ENCODE results near the gene BTG1.

The BTG1 gene

GRCh38 chr12:92193063-92193462 lies 47.4 kb upstream of the BTG1 start:
- Histone ChIP-seq H3K27ac (ENCODE audit: low read length) (no peak overlapping the region), H3K36me3 (replicated peaks; ENCODE audit: insufficient read depth, low read length) (no peaks in the 10 kb centered on the region), H3K79me2 (ENCODE audit: low read length) (no peaks in the 10 kb centered on the region), H4K20me1 (ENCODE audit: insufficient read depth, low read length) (no peaks in the 10 kb centered on the region), H3K9me2 (replicated peaks; ENCODE audit: insufficient read depth, low read length) (no peaks in the 10 kb centered on the region), H3K4me3 (ENCODE audit: low read length) (no peak overlapping the region), H3K4me2 (ENCODE audit: low read depth, low read length) (no peak overlapping the region), H3K27me3 (replicated peaks; ENCODE audit: insufficient read depth, low read length) (no peaks in the 10 kb centered on the region), H3K9me3 (replicated peaks; ENCODE audit: insufficient read depth, low read length) (no peaks in the 10 kb centered on the region), H2AFZ (ENCODE audit: low read length) (no peak overlapping the region), H3K4me1 (ENCODE audit: low read length) (peaks cover 17% of the 10 kb centered on the region), H3F3A (ENCODE audit: insufficient read depth, low read length) (peaks cover 9% of the 10 kb centered on the region; the same call in 1 of the 2 replicates), H3K9ac (ENCODE audit: low read length) (no peak overlapping the region)
- TF ChIP-seq EZH2phosphoT487 (IDR thresholded peaks at IDR 0.05; ENCODE audit: low read length) (no peak), EZH2 (optimal IDR thresholded peaks at IDR 0.05; ENCODE audit: low read depth, low read length) (no peak)
- DNase-seq: no peak

GRCh38 chr12:92192360-92192759 lies 46.7 kb upstream of the BTG1 start:
- TF ChIP-seq EZH2 (optimal IDR thresholded peaks at IDR 0.05; ENCODE audit: low read depth, low read length) (no peak), EZH2phosphoT487 (IDR thresholded peaks at IDR 0.05; ENCODE audit: low read length) (no peak)
- TF ChIP-seq, protein P1, sequence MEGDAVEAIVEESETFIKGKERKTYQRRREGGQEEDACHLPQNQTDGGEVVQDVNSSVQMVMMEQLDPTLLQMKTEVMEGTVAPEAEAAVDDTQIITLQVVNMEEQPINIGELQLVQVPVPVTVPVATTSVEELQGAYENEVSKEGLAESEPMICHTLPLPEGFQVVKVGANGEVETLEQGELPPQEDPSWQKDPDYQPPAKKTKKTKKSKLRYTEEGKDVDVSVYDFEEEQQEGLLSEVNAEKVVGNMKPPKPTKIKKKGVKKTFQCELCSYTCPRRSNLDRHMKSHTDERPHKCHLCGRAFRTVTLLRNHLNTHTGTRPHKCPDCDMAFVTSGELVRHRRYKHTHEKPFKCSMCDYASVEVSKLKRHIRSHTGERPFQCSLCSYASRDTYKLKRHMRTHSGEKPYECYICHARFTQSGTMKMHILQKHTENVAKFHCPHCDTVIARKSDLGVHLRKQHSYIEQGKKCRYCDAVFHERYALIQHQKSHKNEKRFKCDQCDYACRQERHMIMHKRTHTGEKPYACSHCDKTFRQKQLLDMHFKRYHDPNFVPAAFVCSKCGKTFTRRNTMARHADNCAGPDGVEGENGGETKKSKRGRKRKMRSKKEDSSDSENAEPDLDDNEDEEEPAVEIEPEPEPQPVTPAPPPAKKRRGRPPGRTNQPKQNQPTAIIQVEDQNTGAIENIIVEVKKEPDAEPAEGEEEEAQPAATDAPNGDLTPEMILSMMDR (IDR thresholded peaks at IDR 0.05; ENCODE audit: low read length): no peak
- Histone ChIP-seq H3K4me3 (ENCODE audit: low read length) (no peak overlapping the region), H4K20me1 (ENCODE audit: insufficient read depth, low read length) (no peaks in the 10 kb centered on the region), H3K9me2 (replicated peaks; ENCODE audit: insufficient read depth, low read length) (no peaks in the 10 kb centered on the region), H3K27ac (ENCODE audit: low read length) (peak overlapping the region; percentile 7; the same call in 1 of the 2 replicates), H3K9ac (ENCODE audit: low read length) (peak overlapping the region; percentile 25; the same call in 1 of the 2 replicates), H3K4me2 (ENCODE audit: low read depth, low read length) (peak overlapping the region; percentile 57; the same call in 1 of the 2 replicates), H3K79me2 (ENCODE audit: low read length) (no peaks in the 10 kb centered on the region), H3F3A (ENCODE audit: insufficient read depth, low read length) (peaks cover 10% of the 10 kb centered on the region; the same call in 1 of the 2 replicates), H3K27me3 (replicated peaks; ENCODE audit: insufficient read depth, low read length) (no peaks in the 10 kb centered on the region), H2AFZ (ENCODE audit: low read length) (0 out of 2 replicates have a peak overlapping the region, but pooled peaks have one; percentile 6), H3K36me3 (replicated peaks; ENCODE audit: insufficient read depth, low read length) (no peaks in the 10 kb centered on the region), H3K4me1 (ENCODE audit: low read length) (peaks cover 24% of the 10 kb centered on the region), H3K9me3 (replicated peaks; ENCODE audit: insufficient read depth, low read length) (no peaks in the 10 kb centered on the region)
- no peak for DNase-seq

- Histone ChIP-seq H3K27me3 (replicated peaks; ENCODE audit: insufficient read depth, low read length) (no peaks in the 10 kb centered on the region), H3K79me2 (ENCODE audit: low read length) (no peaks in the 10 kb centered on the region), H3F3A (ENCODE audit: insufficient read depth, low read length) (peaks cover 23% of the 10 kb centered on the region), H3K9ac (ENCODE audit: low read length) (peak overlapping the region; percentile 5; the same call in 1 of the 2 replicates), H3K4me3 (ENCODE audit: low read length) (peak overlapping the region; percentile 21; the same call in 1 of the 2 replicates), H4K20me1 (ENCODE audit: insufficient read depth, low read length) (no peaks in the 10 kb centered on the region), H3K27ac (ENCODE audit: low read length) (peak overlapping the region; percentile 5; the same call in 1 of the 2 replicates), H3K9me3 (replicated peaks; ENCODE audit: insufficient read depth, low read length) (no peaks in the 10 kb centered on the region), H3K36me3 (replicated peaks; ENCODE audit: insufficient read depth, low read length) (no peaks in the 10 kb centered on the region), H3K4me1 (ENCODE audit: low read length) (peaks cover 35% of the 10 kb centered on the region), H2AFZ (ENCODE audit: low read length) (peak overlapping the region; percentile 24; the same call in 1 of the 2 replicates), H3K9me2 (replicated peaks; ENCODE audit: insufficient read depth, low read length) (no peaks in the 10 kb centered on the region), H3K4me2 (ENCODE audit: low read depth, low read length) (peak overlapping the region; percentile 57; the same call in 1 of the 2 replicates)
- no peak for DNase-seq
- TF ChIP-seq EZH2phosphoT487 (IDR thresholded peaks at IDR 0.05; ENCODE audit: low read length): no peak
- TF ChIP-seq EZH2 (optimal IDR thresholded peaks at IDR 0.05; ENCODE audit: low read depth, low read length): no peak
- TF ChIP-seq, protein P1 (IDR thresholded peaks at IDR 0.05; ENCODE audit: low read length): no peak
Observed at GRCh38 chr12:92191061-92191460, 45.4 kb upstream of the BTG1 start.

DNA sequence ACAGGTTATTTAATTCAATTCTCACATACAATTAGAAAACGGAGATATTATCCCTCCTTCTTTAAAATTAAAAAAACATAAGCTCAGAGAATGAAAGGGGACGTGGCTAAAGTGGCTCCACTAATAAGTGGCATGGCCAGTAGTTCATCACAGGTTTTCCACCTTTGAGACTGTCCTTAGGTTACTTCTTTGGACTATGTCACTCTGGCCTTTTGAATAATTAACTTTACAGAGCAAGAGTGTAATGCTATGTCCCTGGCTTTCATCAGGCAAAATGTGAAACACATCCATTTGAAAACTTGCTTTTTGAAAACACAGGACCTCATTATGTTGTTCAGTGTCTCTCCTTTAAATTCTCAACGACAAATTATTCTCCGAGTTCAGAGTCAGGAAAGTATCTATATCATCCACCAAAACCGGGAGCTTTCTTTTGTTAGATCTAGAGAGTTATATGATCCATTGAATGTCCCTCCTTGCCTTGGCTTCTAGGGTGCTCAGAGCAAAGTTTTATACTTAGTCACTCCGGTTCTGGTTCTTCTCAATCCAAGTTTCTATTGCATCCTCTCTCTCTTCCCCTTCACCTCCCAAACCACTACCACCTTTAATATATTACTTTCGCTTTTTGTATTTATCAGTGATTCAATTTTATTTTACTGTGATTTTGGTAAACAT lies 43.0 kb upstream of the BTG1 start:
- H3K27me3 ChIP-seq (replicated peaks; ENCODE audit: insufficient read depth, low read length): no peaks in the 10 kb centered on the region
- no peaks in the 10 kb centered on the region for H3K79me2 ChIP-seq (ENCODE audit: low read length)
- H2AFZ ChIP-seq (ENCODE audit: low read length): no peak overlapping the region
- DNase-seq: no peak
- no peaks in the 10 kb centered on the region for H3K9me3 ChIP-seq (replicated peaks; ENCODE audit: insufficient read depth, low read length)
- H3K27ac ChIP-seq (ENCODE audit: low read length): no peak overlapping the region
- H3K4me1 ChIP-seq (ENCODE audit: low read length): peaks cover 56% of the 10 kb centered on the region
- no peak for TF ChIP-seq EZH2phosphoT487 (IDR thresholded peaks at IDR 0.05; ENCODE audit: low read length)
- no peaks in the 10 kb centered on the region for H3K36me3 ChIP-seq (replicated peaks; ENCODE audit: insufficient read depth, low read length)
- H3K9ac ChIP-seq (ENCODE audit: low read length): no peak overlapping the region
- H3K4me3 ChIP-seq (ENCODE audit: low read length): no peak overlapping the region
- no peaks in the 10 kb centered on the region for H4K20me1 ChIP-seq (ENCODE audit: insufficient read depth, low read length)
- H3F3A ChIP-seq (ENCODE audit: insufficient read depth, low read length): peaks cover 44% of the 10 kb centered on the region
- H3K9me2 ChIP-seq (replicated peaks; ENCODE audit: insufficient read depth, low read length): no peaks in the 10 kb centered on the region
- H3K4me2 ChIP-seq (ENCODE audit: low read depth, low read length): no peak overlapping the region
